Testis (tissue), 3 donors: ENCODE measurements around the gene MED8. TPM values are rescaled to one million over a fixed set of nuclear protein-coding genes. Genes with fewer than 3 reads are reported as not detected.

Experiments used
- DNase-seq: peaks from one replicate; pipeline ENCODE4 v3.0.0-alpha.2; 2019
- H3K27ac ChIP-seq, 2 donors: fragments of 200-600 bp; sonication (generic); one replicate each; pipeline ENCODE4 v1.5.1; 2019
- H3K27me3 ChIP-seq: fragments of 200-600 bp; sonication (generic); one replicate; pipeline ENCODE4 v1.5.1; 2019
- H3K36me3 ChIP-seq: fragments of 200-600 bp; sonication (generic); one replicate; pipeline ENCODE4 v1.5.1; 2017; ENCODE audit warnings: low read depth; ENCODE audit errors: missing control alignments
- H3K4me1 ChIP-seq: fragments of 200-600 bp; sonication (generic); one replicate; pipeline ENCODE4 v1.5.1; 2019
- H3K4me3 ChIP-seq, 2 donors: fragments of 200-600 bp; sonication (generic); one replicate each; pipeline ENCODE4 v1.5.1; 2017 to 2019
- H3K9me3 ChIP-seq: fragments of 200-600 bp; sonication (generic); one replicate; pipeline ENCODE4 v1.5.1; 2017
- CTCF ChIP-seq, 3 experiments: fragments of 450-650 bp in 2 of 3; fragments of 200-600 bp in 1 of 3; sonication (generic) in 1 of 3; IDR thresholded peaks; one replicate each; pipeline ENCODE4 v1.5.1; 2016 to 2019; ENCODE audit warnings: antibody characterized with exemption in 3 of 3, mild to moderate bottlenecking in 2 of 3, moderate library complexity in 1 of 3
- POLR2A ChIP-seq: fragments of 450-650 bp; IDR thresholded peaks from one replicate; pipeline ENCODE4 v1.6.1; 2017; ENCODE audit warnings: antibody characterized with exemption, mild to moderate bottlenecking, moderate library complexity
- WGBS, 2 donors: methylation state at CpG; one replicate each; pipeline ENCODE4 v1.1.5; 2018; 5-methylcytosine and 5-hydroxymethylcytosine counted together
- intact Hi-C: fragments of 100-400 bp; cut with DNase I; formaldehyde crosslinking; loops from one replicate; pipeline ENCODE4 v1.15.1; 2023; ENCODE audit warnings: low total_unique reads
- polyA plus RNA-seq: library from polyadenylated mRNA; stranded (reverse); fragments of 350-450 nt; fragmentation: Illumina TruSeq; extraction: RNeasy Lipid Tissue Mini Kit (QIAGEN cat#74804); gene quantifications from one replicate; pipeline ENCODE4 v1.2.3, GENCODE V29; 2014; ENCODE audit warnings: low read depth, low replicate concordance; ENCODE audit not compliant: insufficient read depth
- total RNA-seq, 2 donors: library from RNA; depleted of rRNA; stranded (reverse); fragments of >200 nt; gene quantifications; one replicate each; pipeline ENCODE4 v1.2.3, GENCODE V29; 2016

The MED8 gene
- total and polyA plus RNA-seq, 3 donors from 2014 or later = 43.2 to 49.4 (median 46.5) TPM

GRCh38 chr1:43349594-43350306 is 39.9 kb downstream of the MED8 start:
- Histone ChIP-seq H3K27ac (peak overlapping the region; percentile 61 to 72), H3K27me3 (no peaks in the 10 kb centered on the region), H3K4me3 (peak overlapping the region; percentile 48 to 77), H3K4me1 (no peaks in the 10 kb centered on the region), H3K9me3 (no peaks in the 10 kb centered on the region), H3K36me3 (no peaks in the 10 kb centered on the region)
- TF ChIP-seq CTCF (IDR thresholded peaks at IDR 0.05) (no peak), POLR2A (no peak)
- no peak for DNase-seq
- WGBS, 2 donors = 46 to 47% methylated on average over 11 of the region's 11 CpGs
- intact Hi-C loops = no loop called here

GRCh38 chr1:43348809-43349593 is 40.6 kb downstream of the MED8 start:
- TF ChIP-seq POLR2A (no peak), CTCF (IDR thresholded peaks at IDR 0.05) (no peak)

GRCh38 chr1:43348343-43348808 is 41.2 kb downstream of the MED8 start:
- Histone ChIP-seq H3K9me3 (no peaks in the 10 kb centered on the region), H3K27me3 (no peaks in the 10 kb centered on the region), H3K4me1 (no peaks in the 10 kb centered on the region), H3K4me3 (peak overlapping the region; percentile 48 to 77), H3K36me3 (no peaks in the 10 kb centered on the region), H3K27ac (peak overlapping the region; percentile 72 to 76)
- TF ChIP-seq POLR2A = no peak
- no peak for TF ChIP-seq CTCF (IDR thresholded peaks at IDR 0.05)
- WGBS, 2 donors = 9 to 37% methylated on average over 2 to 22 of the region's 22 CpGs
- no peak for DNase-seq
- intact Hi-C loops = no loop called here

More at GRCh38 chr1:43348809-43349593, 40.6 kb downstream of the MED8 start:
- no peaks in the 10 kb centered on the region for H3K4me1 ChIP-seq
- peak overlapping the region; percentile 48 to 77 for H3K4me3 ChIP-seq
- H3K36me3 ChIP-seq = no peaks in the 10 kb centered on the region
- peak overlapping the region; percentile 72 to 76 for H3K27ac ChIP-seq
- intact Hi-C loops = no loop called here
- H3K27me3 ChIP-seq = no peaks in the 10 kb centered on the region
- H3K9me3 ChIP-seq = no peaks in the 10 kb centered on the region
- 13 to 14% methylated on average over 20 to 23 of the region's 72 CpGs for WGBS, 2 donors
- peak; percentile 91 for DNase-seq

GRCh38 chr1:43346636-43347035 is 43.0 kb downstream of the MED8 start:
- 77 to 93% methylated on average over 2 to 5 of the region's 5 CpGs for WGBS, 2 donors
- Histone ChIP-seq H3K27me3 (no peaks in the 10 kb centered on the region), H3K36me3 (no peaks in the 10 kb centered on the region), H3K4me3 (no peak overlapping the region), H3K9me3 (no peaks in the 10 kb centered on the region), H3K27ac (no peak overlapping the region), H3K4me1 (no peaks in the 10 kb centered on the region)
- TF ChIP-seq CTCF (IDR thresholded peaks at IDR 0.05) = no peak
- no peak for TF ChIP-seq POLR2A
- no peak for DNase-seq
- intact Hi-C loops = no loop called here
